SK-N-MC (cell line): ENCODE data around the gene CCDC13.

Experiments
- EZH2 ChIP-seq: fragments of 200-600 bp; sonication (generic); IDR thresholded peaks from one replicate; pipeline ENCODE4 v1.6.1; 2017; ENCODE audit warnings: antibody characterized with exemption
- FOXP2 ChIP-seq: optimal IDR thresholded peaks from 2 replicates; pipeline ENCODE3; 2011; ENCODE audit warnings: mild to moderate bottlenecking, moderate library complexity; ENCODE audit not compliant: insufficient read depth; ENCODE audit errors: extremely low read length, control extremely low read depth
- POLR2AphosphoS5 ChIP-seq: IDR thresholded peaks from 2 replicates; pipeline ENCODE4 v1.6.1; 2012; ENCODE audit warnings: mild to moderate bottlenecking, low read depth, low read length, borderline replicate concordance

GRCh38 chr3:42743204-42743995 lies 29.7 kb downstream of the CCDC13 start:
- TF ChIP-seq EZH2 (no peak), POLR2AphosphoS5 (no peak), FOXP2 (no peak)
